ENCODE data around the gene SOCS6. TPM values are rescaled to one million over a fixed set of nuclear protein-coding genes. Genes with fewer than 3 reads are reported as not detected.

SOCS6 gene
- total and polyA plus RNA-seq, 2 of the 13 experiments (the other 11 are each of a cell fraction or from before 2014, with no cell fraction given) = 18.6 to 38.3 TPM

- TF ChIP-seq, protein P1, sequence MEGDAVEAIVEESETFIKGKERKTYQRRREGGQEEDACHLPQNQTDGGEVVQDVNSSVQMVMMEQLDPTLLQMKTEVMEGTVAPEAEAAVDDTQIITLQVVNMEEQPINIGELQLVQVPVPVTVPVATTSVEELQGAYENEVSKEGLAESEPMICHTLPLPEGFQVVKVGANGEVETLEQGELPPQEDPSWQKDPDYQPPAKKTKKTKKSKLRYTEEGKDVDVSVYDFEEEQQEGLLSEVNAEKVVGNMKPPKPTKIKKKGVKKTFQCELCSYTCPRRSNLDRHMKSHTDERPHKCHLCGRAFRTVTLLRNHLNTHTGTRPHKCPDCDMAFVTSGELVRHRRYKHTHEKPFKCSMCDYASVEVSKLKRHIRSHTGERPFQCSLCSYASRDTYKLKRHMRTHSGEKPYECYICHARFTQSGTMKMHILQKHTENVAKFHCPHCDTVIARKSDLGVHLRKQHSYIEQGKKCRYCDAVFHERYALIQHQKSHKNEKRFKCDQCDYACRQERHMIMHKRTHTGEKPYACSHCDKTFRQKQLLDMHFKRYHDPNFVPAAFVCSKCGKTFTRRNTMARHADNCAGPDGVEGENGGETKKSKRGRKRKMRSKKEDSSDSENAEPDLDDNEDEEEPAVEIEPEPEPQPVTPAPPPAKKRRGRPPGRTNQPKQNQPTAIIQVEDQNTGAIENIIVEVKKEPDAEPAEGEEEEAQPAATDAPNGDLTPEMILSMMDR (CRISPR knock-in tag; IDR thresholded peaks at IDR 0.05) = peak; percentile 21; the same call in 1 of the 2 replicates
- TF ChIP-seq ZMYM3 (CRISPR knock-in tag; IDR thresholded peaks at IDR 0.05) (peak; percentile 44; the same call in 1 of the 2 replicates), ZNF18 (CRISPR knock-in tag; IDR thresholded peaks at IDR 0.05; ENCODE audit: insufficient replicate concordance) (no peak), ZNF670 (CRISPR knock-in tag; IDR thresholded peaks at IDR 0.05; ENCODE audit: borderline replicate concordance) (no peak), ASH2L (IDR thresholded peaks at IDR 0.05; ENCODE audit: insufficient read length, low read depth, low read length) (no peak), SAP130 (CRISPR knock-in tag; IDR thresholded peaks at IDR 0.05; ENCODE audit: low read depth) (peak; percentile 89), ZNF10 (CRISPR knock-in tag; IDR thresholded peaks at IDR 0.05; ENCODE audit: borderline replicate concordance, low read depth) (no peak), KAT8 (CRISPR knock-in tag; IDR thresholded peaks at IDR 0.05) (no peak), KLF11 (CRISPR knock-in tag; IDR thresholded peaks at IDR 0.05) (no peak), TARDBP (CRISPR knock-in tag; IDR thresholded peaks at IDR 0.05) (peak; percentile 69; the same call in 1 of the 2 replicates), IKZF1 (IDR thresholded peaks at IDR 0.05) (no peak), MEIS1 (CRISPR knock-in tag; IDR thresholded peaks at IDR 0.05; ENCODE audit: borderline replicate concordance) (0 out of 2 replicates have a peak, but pooled peaks have one; percentile 39), MTA3 (CRISPR knock-in tag; IDR thresholded peaks at IDR 0.05) (no peak), ZSCAN25 (CRISPR knock-in tag; IDR thresholded peaks at IDR 0.05) (0 out of 2 replicates have a peak, but pooled peaks have one; percentile 58), ZNF296 (CRISPR knock-in tag; conservative IDR thresholded peaks at IDR 0.05) (no peak), ZSCAN22 (CRISPR knock-in tag; IDR thresholded peaks at IDR 0.05) (no peak), ISL2 (CRISPR knock-in tag; IDR thresholded peaks at IDR 0.05) (no peak), ZSCAN29 (CRISPR knock-in tag; conservative IDR thresholded peaks at IDR 0.05) (no peak), ZNF629 (CRISPR knock-in tag; conservative IDR thresholded peaks at IDR 0.05) (no peak), NFIC (IDR thresholded peaks at IDR 0.05; ENCODE audit: low read length) (no peak), NFE2 (CRISPR knock-in tag; IDR thresholded peaks at IDR 0.05) (no peak), ZNF619 (CRISPR knock-in tag; IDR thresholded peaks at IDR 0.05) (no peak)
- TF ChIP-seq, protein P2, sequence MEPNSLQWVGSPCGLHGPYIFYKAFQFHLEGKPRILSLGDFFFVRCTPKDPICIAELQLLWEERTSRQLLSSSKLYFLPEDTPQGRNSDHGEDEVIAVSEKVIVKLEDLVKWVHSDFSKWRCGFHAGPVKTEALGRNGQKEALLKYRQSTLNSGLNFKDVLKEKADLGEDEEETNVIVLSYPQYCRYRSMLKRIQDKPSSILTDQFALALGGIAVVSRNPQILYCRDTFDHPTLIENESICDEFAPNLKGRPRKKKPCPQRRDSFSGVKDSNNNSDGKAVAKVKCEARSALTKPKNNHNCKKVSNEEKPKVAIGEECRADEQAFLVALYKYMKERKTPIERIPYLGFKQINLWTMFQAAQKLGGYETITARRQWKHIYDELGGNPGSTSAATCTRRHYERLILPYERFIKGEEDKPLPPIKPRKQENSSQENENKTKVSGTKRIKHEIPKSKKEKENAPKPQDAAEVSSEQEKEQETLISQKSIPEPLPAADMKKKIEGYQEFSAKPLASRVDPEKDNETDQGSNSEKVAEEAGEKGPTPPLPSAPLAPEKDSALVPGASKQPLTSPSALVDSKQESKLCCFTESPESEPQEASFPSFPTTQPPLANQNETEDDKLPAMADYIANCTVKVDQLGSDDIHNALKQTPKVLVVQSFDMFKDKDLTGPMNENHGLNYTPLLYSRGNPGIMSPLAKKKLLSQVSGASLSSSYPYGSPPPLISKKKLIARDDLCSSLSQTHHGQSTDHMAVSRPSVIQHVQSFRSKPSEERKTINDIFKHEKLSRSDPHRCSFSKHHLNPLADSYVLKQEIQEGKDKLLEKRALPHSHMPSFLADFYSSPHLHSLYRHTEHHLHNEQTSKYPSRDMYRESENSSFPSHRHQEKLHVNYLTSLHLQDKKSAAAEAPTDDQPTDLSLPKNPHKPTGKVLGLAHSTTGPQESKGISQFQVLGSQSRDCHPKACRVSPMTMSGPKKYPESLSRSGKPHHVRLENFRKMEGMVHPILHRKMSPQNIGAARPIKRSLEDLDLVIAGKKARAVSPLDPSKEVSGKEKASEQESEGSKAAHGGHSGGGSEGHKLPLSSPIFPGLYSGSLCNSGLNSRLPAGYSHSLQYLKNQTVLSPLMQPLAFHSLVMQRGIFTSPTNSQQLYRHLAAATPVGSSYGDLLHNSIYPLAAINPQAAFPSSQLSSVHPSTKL (CRISPR knock-in tag; IDR thresholded peaks at IDR 0.05) = peak; percentile 81
- TF ChIP-seq, protein P3, sequence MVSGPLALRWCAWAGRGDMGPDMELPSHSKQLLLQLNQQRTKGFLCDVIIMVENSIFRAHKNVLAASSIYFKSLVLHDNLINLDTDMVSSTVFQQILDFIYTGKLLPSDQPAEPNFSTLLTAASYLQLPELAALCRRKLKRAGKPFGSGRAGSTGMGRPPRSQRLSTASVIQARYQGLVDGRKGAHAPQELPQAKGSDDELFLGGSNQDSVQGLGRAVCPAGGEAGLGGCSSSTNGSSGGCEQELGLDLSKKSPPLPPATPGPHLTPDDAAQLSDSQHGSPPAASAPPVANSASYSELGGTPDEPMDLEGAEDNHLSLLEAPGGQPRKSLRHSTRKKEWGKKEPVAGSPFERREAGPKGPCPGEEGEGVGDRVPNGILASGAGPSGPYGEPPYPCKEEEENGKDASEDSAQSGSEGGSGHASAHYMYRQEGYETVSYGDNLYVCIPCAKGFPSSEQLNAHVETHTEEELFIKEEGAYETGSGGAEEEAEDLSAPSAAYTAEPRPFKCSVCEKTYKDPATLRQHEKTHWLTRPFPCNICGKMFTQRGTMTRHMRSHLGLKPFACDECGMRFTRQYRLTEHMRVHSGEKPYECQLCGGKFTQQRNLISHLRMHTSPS (CRISPR knock-in tag; IDR thresholded peaks at IDR 0.05; ENCODE audit: low read depth) = no peak
Observed at GRCh38 chr18:70296289-70296688, 7.4 kb downstream of the SOCS6 start (continued).

Measured in HepG2 (cell line).